Right hindlimb (tissue), 1 donor: Measurements from ENCODE around the gene VSIR.
A peak's percentile ranks its signal among the peaks of the same experiment; 100 is the strongest.

Experiments
- DNase-seq: peaks from one replicate; pipeline ENCODE4 v3.0.0-alpha.2; 2018

The VSIR gene

DNA sequence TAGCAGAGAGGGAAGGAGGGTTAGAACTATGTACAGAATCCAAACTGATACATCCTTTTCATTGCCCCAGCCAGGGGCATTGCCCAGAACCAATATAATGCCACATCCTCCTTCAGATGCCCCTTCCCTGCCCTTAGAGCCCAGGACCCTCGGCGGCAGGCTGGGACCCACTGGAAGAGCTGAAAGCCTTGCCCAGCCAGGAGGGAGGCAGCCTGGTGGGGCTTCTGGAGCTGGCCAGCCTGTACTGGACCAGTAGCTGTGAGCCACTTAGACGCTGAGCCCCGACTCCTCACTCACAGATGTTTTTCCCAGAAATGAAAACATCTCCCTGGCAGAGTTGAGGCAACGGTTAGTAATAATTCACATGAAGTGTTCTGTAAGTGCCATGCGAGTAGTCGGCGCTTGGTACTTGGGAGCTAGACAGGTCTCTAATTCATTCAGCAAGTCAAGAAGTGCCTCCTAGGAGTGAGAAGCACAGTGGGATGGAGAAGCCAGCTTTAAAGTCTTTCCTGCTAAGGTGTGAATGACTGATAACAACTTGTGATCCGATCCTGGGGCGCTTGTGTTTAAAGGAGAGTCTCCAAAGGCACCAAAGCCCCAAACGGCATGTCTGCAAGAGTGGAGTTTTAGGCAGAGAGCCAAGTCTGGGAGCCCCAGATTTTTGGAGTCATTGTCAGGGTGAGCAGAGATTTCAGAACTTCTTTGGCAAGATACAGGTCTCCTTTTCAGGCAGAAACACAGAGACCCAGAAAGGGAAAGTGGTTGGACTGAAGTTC is 9.8 kb downstream of the VSIR start:
- DNase-seq, result no peak

GRCh38 chr10:71762324-71762723 is 11.0 kb downstream of the VSIR start:
- DNase-seq, result no peak

DNA sequence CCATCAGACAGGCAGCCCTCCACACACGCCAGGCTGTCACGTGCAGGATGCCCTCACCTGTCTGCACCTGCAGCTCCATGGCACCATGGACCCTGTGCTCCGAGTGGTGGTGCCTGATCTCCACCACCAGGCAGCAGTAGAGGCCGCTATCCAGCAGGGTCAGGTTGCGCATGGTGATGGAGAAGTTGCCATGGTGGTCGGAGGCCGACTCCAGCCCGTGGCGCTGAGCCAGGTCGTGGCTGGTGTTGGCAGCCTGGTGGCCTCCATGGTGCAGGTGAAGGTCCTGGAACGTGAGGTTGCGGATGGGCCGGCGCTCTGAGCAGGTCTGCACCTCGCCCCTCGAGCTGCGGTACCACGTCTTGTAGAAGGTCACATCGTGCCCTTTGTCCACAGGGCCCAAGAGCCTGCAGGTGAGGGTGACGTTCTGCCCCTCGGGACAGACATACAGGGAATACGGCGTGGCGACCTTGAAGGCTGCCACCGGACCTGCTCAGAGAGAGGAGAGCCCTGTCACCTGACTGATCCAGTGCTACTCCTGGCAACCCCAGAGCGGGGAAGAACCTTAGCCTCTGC is 11.7 kb downstream of the VSIR start:
- no peak for DNase-seq

- DNase-seq, result no peak
Observed at GRCh38 chr10:71761105-71761511, 12.2 kb downstream of the VSIR start.

DNA sequence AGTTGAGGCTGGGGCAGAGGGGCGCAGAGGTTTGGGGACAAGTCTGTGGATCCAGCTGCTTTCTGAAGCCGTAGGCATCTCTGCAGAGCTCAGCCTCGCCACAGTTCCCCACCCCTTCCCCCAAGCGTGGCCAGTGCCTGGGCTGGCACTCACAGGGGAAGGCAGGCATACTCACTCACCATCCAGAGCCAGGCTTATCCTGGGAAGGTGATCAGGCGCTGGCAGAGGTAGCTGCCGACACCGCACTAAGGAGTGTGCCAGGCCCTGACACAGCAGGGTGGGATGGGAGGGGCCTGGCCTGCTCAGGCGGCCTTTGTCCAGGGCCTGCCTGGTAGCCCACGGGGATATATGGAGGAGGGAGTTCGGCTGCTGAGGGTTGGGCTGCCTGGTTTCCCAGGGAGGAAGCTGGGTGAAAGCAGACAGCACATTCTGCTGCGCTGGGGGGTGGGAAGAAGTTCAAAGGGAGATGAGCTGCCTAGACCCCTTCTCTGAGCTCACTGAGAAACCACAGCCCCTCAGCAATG is 15.9 kb downstream of the VSIR start:
- no peak for DNase-seq

- DNase-seq, result no peak
Observed at GRCh38 chr10:71756311-71757191, 16.8 kb downstream of the VSIR start.

- no peak for DNase-seq
Observed at GRCh38 chr10:71755179-71755879, 18.0 kb downstream of the VSIR start.

GRCh38 chr10:71754562-71754961 is 18.8 kb downstream of the VSIR start:
- DNase-seq, result no peak

- DNase-seq, result no peak
Observed at GRCh38 chr10:71753960-71754505, 19.3 kb downstream of the VSIR start.

DNA sequence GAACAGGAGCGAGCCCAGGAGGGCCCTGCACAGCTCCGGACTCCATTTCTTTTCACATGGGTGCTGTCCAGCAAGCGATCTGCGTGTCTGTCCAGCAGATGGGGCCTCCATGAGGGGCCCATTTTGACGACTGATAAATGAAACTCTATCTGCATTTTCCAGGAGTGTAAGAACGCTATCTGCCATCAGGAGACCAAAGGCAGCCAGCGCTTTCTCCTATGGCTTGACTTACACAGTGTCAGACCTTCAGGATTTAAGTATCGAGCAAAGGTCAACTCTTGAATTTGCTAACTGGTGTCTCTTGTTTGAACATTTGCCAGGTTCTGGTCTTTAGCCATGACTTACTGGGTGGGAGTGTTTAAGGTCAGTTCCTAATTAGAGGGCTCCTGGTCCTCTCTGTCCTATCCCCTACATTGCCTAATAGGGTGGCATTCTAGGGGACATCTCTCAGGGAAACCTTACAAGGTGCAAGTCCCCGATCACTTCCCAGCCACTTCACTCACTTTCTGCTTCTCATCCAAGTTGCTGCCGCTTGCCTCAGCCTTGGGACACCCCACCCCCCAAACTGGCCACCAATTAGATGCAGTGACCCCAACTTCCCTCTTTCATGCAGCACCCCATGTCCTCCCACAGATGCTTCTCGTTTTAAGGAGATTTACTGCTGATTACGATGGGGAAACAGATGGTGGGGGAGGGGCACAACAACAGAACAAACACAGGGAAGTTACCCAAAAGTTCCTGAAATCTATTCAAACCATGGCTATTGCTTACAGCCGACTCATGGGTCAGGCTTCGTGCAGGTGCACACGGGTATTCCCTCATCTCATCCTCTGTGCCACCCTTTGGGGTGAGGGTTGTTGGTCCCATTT is 20.0 kb downstream of the VSIR start:
- no peak for DNase-seq

DNA sequence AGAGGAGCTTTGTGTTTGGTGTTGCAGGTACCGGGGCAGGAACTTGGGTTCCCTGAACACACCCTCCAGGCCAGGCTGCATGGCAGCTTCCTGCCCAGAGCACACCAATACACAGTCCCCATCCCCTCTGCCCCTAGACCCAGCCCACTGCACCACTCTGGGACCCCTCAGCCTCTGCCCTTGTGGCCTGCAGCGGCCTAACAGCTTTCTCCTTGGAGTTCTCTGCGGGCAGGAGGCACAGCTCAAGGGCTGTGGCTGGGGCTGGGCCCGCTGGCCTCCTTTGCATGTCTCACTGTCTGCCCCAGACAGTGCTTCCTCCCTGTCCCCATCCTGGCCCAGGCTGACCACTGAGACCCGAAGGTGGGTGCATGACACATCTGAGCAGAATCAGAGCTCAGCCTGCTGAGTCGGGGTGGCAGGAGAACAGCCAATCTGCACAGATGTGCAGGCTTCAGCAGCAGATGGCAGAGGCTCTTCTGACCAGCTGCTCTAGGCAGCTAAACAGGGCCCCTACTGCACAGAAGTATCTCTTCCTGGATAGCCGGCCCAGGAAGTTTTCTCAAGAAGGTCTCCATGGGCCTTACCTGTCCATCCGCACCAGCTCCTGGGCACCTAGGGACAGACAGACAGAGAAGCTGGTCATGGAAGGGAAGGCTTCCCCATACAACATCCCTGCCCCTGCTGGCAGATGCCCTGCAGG is 20.8 kb downstream of the VSIR start:
- DNase-seq, result no peak

DNA sequence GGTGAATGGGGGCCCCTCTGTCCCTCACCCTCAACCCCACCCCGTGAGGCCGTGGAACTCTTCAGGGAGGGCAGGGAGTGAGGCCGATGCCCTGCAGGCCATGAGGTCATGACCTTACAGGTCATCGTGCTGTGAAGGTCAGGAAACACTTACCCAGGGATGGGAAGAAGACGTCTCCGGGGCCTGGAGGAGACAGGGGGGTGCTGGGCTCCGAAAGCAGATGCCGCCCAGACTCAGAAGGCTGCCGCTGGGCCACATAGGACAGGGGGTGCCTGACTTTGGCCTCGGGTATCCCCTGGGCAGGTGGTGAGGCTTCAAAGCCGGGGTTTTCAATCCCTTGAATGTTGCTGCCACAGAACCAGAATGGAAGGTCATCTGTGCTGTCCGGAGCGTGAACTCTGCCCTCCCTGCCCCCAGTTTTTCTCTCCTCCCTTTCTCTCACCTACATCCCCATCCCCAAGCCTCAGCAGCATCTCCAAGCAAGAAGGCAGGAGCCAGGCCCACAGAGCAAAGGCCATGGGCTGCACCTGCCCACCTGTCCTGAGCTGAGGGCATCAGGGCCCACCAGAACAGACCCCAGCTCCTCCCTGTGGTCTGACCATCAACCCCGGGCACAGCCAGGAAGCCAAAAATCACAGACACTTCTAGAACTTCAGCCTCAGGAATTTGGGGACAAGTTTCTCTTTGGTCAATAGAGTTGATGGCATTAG is 21.6 kb downstream of the VSIR start:
- no peak for DNase-seq

DNA sequence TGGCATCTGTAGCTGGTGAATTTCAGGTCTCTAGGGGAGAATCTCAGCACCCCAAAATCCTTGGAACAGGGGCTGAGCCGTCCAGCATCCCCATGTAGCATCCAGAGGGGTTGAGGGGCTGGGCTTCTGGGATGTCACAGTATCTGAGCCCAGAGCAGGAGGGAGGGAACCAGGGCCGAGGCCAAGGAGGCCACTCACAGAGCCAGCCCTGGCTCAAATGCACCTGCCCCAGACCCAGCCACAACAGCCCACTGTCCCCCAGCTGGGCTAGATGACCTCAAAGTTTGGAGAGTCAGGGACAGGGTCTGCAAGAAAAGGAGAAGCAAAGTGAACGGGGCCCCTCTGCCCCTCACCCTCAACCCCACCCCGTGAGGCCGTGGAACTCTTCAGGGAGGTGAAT is 22.3 kb downstream of the VSIR start:
- no peak for DNase-seq

DNA sequence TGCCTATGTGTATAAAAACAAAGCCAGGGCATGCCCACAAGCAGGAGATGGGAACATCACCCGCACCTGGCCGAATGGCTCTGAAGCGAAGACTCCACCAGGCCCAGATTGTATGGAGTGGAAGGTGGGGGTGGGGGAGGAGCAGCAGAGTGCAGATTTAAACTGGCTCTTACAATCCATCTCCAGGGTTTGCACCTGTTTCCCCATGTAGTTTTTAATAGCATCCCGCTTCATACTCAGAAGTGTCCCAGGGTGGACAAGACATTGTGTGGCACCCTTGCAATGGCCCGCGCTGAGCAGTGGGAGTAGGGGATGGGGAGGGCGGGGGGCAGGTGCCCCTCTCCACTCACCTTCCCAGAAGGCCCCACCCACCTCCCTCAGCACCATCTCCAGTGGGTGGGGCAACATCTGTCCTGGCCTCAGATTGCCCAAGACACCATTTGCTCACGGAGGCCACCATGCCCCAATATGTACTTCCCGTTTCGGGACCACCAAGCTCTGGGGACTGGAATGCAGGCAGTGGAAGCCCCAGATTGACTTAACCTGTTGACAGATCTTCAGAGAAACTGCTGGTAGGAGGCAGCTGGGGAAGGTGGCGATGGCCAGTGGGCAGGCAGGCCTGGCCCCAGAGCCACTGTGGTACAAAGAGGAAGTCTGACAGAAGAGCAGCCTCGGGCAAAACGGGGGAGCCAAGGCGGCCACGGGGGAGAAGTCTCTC is 23.0 kb downstream of the VSIR start:
- no peak for DNase-seq

DNA sequence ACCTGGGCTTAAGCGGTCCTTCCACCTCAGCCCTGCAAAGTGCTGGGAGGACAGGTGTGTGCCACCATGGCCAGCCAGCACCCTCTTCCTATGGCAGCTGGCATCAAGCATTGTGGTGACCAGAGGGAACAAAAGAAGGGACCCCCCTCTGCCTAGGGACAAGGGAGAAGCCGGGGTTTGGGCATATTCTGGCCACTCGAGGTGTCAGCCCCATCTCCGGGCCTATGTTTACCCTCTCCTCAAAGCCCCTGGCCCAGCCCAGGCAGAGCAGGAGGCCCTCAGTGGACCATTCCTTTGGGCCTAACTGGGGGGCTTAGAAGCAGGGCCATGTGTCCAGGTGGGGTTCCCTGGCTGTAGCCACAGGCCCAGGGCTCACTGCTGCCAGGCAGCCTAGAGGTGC is 23.9 kb downstream of the VSIR start:
- DNase-seq, result no peak

DNA sequence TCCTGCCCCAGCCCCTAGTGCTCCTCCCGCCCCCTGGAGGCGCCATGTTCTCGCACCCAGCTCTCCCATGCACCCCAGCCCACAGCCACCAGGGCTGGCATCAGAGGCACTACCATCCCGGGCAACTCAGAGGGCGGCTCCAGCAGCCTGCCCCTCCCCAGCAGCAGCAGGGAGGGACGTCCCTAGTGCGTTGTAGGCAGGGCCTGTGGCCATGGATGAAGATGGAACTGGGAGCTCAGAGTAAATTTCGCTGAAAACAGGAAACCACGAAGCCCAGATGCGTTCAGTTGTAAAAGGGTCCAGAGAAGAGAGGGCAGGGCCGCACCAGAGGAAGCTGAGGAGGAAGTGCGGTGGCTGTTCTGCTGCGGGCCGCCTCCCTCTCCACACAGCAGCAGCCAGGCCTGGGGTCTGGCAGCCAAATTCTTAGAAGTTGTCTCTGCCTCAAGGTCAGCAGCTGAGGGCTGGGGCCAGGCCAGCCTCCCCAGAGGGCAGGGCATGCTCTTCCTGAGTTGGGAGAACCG is 24.6 kb downstream of the VSIR start:
- peak; percentile 79 for DNase-seq

DNA sequence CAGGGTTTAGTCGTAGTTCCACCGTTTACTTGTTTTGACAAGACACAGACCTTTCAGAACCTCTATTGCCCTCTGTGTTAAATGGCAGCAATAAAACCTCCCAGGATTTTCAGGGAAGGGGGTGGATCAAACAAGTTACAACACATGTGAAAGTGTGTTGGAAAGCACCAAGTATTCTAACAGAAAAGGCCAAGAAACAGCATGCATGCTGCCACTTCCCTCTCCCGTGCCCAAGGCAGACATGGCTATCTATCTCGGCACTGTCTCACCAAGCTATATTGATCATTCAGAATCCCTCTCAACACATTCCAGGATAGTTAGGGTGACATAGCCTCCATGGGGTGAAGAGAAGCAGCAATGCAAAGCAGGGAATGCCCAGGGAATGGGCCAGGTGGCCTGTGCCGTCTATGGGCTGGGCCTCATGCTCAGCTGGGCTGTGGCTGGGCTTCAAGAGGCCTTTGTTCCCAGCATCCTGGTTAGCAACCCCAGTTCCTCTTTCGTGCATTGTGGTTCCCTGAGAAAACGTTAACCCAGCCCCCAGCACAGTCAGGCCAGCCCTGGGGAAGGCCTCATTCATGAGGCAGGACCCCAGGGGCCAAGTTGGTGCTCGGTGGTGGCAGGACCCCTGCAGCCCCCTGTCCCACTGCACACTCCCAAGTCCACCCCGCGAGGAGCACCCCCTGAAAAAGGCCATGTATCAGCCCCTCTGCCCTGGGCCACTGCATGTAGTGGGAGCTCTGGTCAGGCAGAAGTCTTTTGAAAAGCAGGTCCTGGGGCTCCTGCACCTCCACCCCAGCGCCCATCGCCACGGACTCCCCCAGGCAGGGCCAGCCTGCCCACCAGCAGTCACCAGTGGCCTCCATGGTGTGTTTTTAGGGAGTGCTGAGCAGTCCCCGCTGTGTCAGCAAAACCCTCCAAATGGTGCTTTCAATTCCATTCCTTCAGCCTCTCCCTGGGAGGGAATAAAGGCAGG is 25.5 kb downstream of the VSIR start:
- no peak for DNase-seq

- DNase-seq, result no peak
Observed at GRCh38 chr10:71747039-71747531, 26.2 kb downstream of the VSIR start.
